Measurements from ENCODE around the gene R3HDM1. TPM values are rescaled to one million over a fixed set of nuclear protein-coding genes. Genes with fewer than 3 reads are reported as not detected.

The R3HDM1 gene
- total RNA-seq, 4 donors from 2014 or later, result 0.59 to 41.8 (median 13.7) TPM

GRCh38 chr2:135551356-135551755, 20.1 kb downstream of the R3HDM1 start:
- Histone ChIP-seq H3K4me1 (no peaks in the 10 kb centered on the region), H3K36me3 (no peaks in the 10 kb centered on the region), H3K27me3 (no peaks in the 10 kb centered on the region), H3K4me3 (no peak overlapping the region), H3K27ac (no peak overlapping the region), H3K9me3 (no peaks in the 10 kb centered on the region)
- intact Hi-C loops (cut with DNase I; ENCODE audit: low total_unique reads), result no loop called here
- TF ChIP-seq POLR2A (IDR thresholded peaks at IDR 0.05), result no peak
- TF ChIP-seq, protein P1, sequence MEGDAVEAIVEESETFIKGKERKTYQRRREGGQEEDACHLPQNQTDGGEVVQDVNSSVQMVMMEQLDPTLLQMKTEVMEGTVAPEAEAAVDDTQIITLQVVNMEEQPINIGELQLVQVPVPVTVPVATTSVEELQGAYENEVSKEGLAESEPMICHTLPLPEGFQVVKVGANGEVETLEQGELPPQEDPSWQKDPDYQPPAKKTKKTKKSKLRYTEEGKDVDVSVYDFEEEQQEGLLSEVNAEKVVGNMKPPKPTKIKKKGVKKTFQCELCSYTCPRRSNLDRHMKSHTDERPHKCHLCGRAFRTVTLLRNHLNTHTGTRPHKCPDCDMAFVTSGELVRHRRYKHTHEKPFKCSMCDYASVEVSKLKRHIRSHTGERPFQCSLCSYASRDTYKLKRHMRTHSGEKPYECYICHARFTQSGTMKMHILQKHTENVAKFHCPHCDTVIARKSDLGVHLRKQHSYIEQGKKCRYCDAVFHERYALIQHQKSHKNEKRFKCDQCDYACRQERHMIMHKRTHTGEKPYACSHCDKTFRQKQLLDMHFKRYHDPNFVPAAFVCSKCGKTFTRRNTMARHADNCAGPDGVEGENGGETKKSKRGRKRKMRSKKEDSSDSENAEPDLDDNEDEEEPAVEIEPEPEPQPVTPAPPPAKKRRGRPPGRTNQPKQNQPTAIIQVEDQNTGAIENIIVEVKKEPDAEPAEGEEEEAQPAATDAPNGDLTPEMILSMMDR (IDR thresholded peaks at IDR 0.05), result no peak
- DNase-seq, result no peak

DNA sequence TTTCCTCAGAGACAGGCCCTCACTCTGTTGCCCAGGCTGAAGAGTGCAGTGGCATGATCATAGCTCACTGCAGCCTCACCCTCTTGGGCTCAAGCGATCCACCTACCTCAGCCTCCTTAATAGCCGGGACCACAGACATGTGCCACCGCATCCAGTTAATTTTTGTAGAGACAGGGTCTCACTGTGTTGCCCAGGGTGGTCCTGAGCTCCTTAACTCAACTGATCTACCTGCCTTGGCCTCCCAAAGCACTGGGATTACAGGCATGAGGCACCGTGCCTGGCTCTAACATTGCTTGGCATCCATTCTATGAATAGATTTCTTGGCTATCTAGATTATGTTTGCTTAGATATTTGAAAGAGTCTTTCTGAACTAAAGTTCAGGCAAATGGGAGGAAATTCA, 21.6 kb downstream of the R3HDM1 start:
- intact Hi-C loops (cut with DNase I; ENCODE audit: low total_unique reads), result no loop called here
- no peaks in the 10 kb centered on the region for H3K27me3 ChIP-seq
- no peak overlapping the region for H3K27ac ChIP-seq
- no peaks in the 10 kb centered on the region for H3K36me3 ChIP-seq
- H3K4me3 ChIP-seq, result no peak overlapping the region
- no peak for DNase-seq
- TF ChIP-seq, protein P1 (IDR thresholded peaks at IDR 0.05), result no peak
- no peak for TF ChIP-seq POLR2A (IDR thresholded peaks at IDR 0.05)
- H3K4me1 ChIP-seq, result no peaks in the 10 kb centered on the region
- no peaks in the 10 kb centered on the region for H3K9me3 ChIP-seq

DNA sequence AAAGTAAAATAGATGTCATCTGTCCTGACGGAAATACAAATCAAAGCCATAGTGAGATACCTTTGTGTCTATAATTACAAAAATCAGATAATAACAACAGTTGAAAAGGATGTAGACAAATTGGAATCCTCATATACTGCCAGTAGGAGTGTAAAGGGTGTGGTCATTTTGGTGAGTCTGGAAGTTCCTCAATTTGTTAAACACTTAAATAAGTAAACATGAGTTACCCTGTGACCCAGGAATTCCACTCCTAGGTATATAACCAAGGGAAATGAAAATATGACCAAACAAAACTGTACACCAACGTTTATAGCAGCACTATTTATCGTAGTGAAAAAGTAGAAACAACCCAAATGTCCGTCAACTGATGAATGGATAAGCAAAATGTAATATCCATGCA, 24.0 kb downstream of the R3HDM1 start:
- no peaks in the 10 kb centered on the region for H3K27me3 ChIP-seq
- intact Hi-C loops (cut with DNase I; ENCODE audit: low total_unique reads), result no loop called here
- no peaks in the 10 kb centered on the region for H3K4me1 ChIP-seq
- no peak overlapping the region for H3K27ac ChIP-seq
- H3K36me3 ChIP-seq, result no peaks in the 10 kb centered on the region
- no peak overlapping the region for H3K4me3 ChIP-seq
- TF ChIP-seq, protein P1 (IDR thresholded peaks at IDR 0.05), result no peak
- no peak for TF ChIP-seq POLR2A (IDR thresholded peaks at IDR 0.05)
- no peaks in the 10 kb centered on the region for H3K9me3 ChIP-seq
- DNase-seq, result no peak

DNA sequence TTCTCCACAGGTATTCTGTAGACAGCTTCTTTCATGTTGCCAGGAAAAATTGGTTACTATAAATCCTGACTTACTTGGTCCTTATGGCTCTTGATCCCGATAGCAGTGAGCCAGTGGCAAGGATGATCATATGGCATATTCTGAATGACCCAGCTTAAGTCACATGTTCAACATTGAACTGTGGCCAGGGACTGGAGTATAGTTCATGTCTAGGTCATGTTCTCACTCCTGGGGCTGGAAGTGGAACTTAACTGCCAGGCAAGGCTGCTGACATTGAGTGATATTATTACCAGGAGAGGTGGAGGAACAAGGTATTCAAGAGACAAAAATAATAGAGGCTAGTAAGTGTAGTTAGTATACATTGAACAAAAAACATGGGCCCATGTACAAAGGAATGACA, 26.2 kb downstream of the R3HDM1 start:
- H3K9me3 ChIP-seq, result no peaks in the 10 kb centered on the region
- H3K4me3 ChIP-seq, result no peak overlapping the region
- no peaks in the 10 kb centered on the region for H3K4me1 ChIP-seq
- TF ChIP-seq POLR2A (IDR thresholded peaks at IDR 0.05), result no peak
- TF ChIP-seq, protein P1 (IDR thresholded peaks at IDR 0.05), result no peak
- H3K27ac ChIP-seq, result no peak overlapping the region
- intact Hi-C loops (cut with DNase I; ENCODE audit: low total_unique reads), result no loop called here
- no peaks in the 10 kb centered on the region for H3K36me3 ChIP-seq
- no peaks in the 10 kb centered on the region for H3K27me3 ChIP-seq
- DNase-seq, result no peak

- H3K4me1 ChIP-seq, result no peaks in the 10 kb centered on the region
- no peak overlapping the region for H3K27ac ChIP-seq
- H3K27me3 ChIP-seq, result no peaks in the 10 kb centered on the region
- no peaks in the 10 kb centered on the region for H3K36me3 ChIP-seq
- no peaks in the 10 kb centered on the region for H3K9me3 ChIP-seq
- no peak overlapping the region for H3K4me3 ChIP-seq
- intact Hi-C loops (cut with DNase I; ENCODE audit: low total_unique reads), result no loop called here
- no peak for DNase-seq
- TF ChIP-seq POLR2A (IDR thresholded peaks at IDR 0.05), result no peak
- TF ChIP-seq, protein P1 (IDR thresholded peaks at IDR 0.05), result no peak
Measured at GRCh38 chr2:135561925-135562324, 30.6 kb downstream of the R3HDM1 start.
